Ishikawa (cell line): ENCODE data around the gene PRSS48.

ENCODE experiments used
- CREB1 ChIP-seq: IDR thresholded peaks from 2 replicates; pipeline ENCODE4 v1.6.1; 2012; ENCODE audit warnings: low read depth
- EP300 ChIP-seq: IDR thresholded peaks from 2 replicates; pipeline ENCODE4 v1.6.1; 2012; ENCODE audit warnings: borderline replicate concordance
- RAD21 ChIP-seq: IDR thresholded peaks from 2 replicates; pipeline ENCODE4 v1.6.1; 2012; ENCODE audit warnings: low read depth
- REST ChIP-seq: IDR thresholded peaks from 2 replicates; pipeline ENCODE4 v1.6.1; 2012; ENCODE audit warnings: low read depth, mild to moderate bottlenecking
- USF1 ChIP-seq: IDR thresholded peaks from 2 replicates; pipeline ENCODE4 v1.6.1; 2012
- ZBTB7A ChIP-seq: IDR thresholded peaks from 2 replicates; pipeline ENCODE4 v1.6.1; 2012; ENCODE audit warnings: low read depth

GRCh38 chr4:151324124-151324751 lies 47.3 kb downstream of the PRSS48 start:
- TF ChIP-seq RAD21 = no peak
- no peak for TF ChIP-seq EP300
- no peak for TF ChIP-seq REST
- TF ChIP-seq ZBTB7A = no peak
- TF ChIP-seq USF1 = no peak
- TF ChIP-seq CREB1 = no peak
